Colonic mucosa (tissue), 4 donors: ENCODE measurements around the gene FAM228B. TPM values are rescaled to one million over a fixed set of nuclear protein-coding genes. Genes with fewer than 3 reads are reported as not detected.

Experiments used
- DNase-seq: peaks from one replicate; pipeline ENCODE4 v3.0.0-alpha.2; 2020
- H3K27ac ChIP-seq: fragments of 200-600 bp; one replicate; pipeline ENCODE4 v1.8.0; 2021
- H3K27me3 ChIP-seq: fragments of 200-600 bp; one replicate; pipeline ENCODE4 v1.8.0; 2021
- H3K36me3 ChIP-seq: fragments of 200-600 bp; one replicate; pipeline ENCODE4 v1.8.0; 2021
- H3K4me1 ChIP-seq: fragments of 200-600 bp; one replicate; pipeline ENCODE4 v1.8.0; 2021; ENCODE audit warnings: mild to moderate bottlenecking
- H3K4me3 ChIP-seq: fragments of 200-600 bp; one replicate; pipeline ENCODE4 v1.8.0; 2021
- H3K9ac ChIP-seq, 2 donors: one replicate each; pipeline ENCODE4 v1.7.0; 2013; ENCODE audit warnings: control low read depth in 2 of 2, low read depth in 2 of 2, low read length in 2 of 2
- H3K9me3 ChIP-seq: fragments of 200-600 bp; one replicate; pipeline ENCODE4 v1.8.0; 2021
- CTCF ChIP-seq: fragments of 200-600 bp; IDR thresholded peaks from one replicate; pipeline ENCODE4 v1.8.0; 2022; ENCODE audit warnings: antibody characterized with exemption, mild to moderate bottlenecking
- intact Hi-C: fragments of 100-400 bp; cut with DNase I; formaldehyde crosslinking; loops from one replicate; pipeline ENCODE4 v1.14.1; 2022
- total RNA-seq, 2 donors: library from RNA; stranded (reverse); fragmentation: NEBNext Ultra II Directional in 1 of 2; extraction: Animal tissue kit (Norgen Biotek cat#: 25700) in 1 of 2; gene quantifications; one replicate each; pipeline ENCODE4 v1.2.1, GENCODE V29; 2021
- donor health status: healthy.
- donor health status: DM: no; HTN: no; CAD: no.
- donor health status: DM: no; HTN: no; CAD: no.

The FAM228B gene
- total RNA-seq, 2 donors from 2014 or later = 4.4 to 6.2 TPM

GRCh38 chr2:24077535-24077877 is 45.8 kb upstream of the FAM228B start:
- DNase-seq = no peak
- Histone ChIP-seq H3K36me3 (no peaks in the 10 kb centered on the region), H3K27me3 (no peaks in the 10 kb centered on the region), H3K27ac (peak overlapping the region; percentile 76), H3K9me3 (no peaks in the 10 kb centered on the region), H3K4me1 (peaks cover 4% of the 10 kb centered on the region), H3K9ac (peak overlapping the region; percentile 69 to 93), H3K4me3 (peak overlapping the region; percentile 48)
- TF ChIP-seq CTCF = no peak
- intact Hi-C loops = no loop called here

DNA sequence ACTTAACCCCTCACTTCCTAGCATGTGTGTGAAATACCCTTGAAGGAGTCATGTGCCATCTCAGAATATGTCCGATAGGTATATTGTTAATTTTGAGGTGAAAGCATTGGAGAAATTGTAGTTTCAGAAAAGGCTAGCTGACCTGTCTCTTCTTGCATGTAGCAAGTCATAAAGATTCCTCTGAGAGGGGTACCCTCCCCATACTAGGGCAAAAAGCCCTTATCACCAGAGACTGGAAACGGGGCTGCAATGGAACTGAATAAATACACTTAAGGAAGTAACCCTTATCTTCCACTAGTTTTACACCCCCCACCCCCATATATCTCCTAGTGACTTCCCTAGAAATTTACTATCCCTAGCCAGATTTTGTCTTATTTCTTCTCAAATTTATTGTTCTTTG is 45.4 kb upstream of the FAM228B start:
- Histone ChIP-seq H3K36me3 (no peaks in the 10 kb centered on the region), H3K4me3 (peak overlapping the region; percentile 48), H3K4me1 (peaks cover 4% of the 10 kb centered on the region), H3K9ac (peak overlapping the region; percentile 69 to 93), H3K27me3 (no peaks in the 10 kb centered on the region), H3K9me3 (no peaks in the 10 kb centered on the region), H3K27ac (peak overlapping the region; percentile 76)
- DNase-seq = no peak
- intact Hi-C loops = no loop called here
- no peak for TF ChIP-seq CTCF

DNA sequence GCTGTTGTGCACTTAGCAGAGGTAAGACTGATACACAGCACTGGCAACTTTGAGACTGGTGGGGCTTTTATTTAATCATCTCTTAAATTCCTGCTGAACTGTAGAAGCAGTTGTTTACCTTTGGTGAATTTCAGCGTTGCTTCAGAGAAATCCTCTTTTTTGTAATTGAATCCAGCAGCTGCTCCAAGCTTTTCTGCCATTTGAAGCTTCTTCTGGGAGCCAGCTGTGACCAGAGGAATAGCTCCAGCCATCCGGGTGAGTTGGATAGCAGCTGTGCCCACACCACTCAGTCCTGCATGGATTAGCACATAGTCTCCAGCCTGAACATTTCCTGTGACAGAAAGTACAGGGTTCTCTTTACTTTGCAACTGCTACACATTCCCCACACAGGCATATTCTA is 42.6 kb upstream of the FAM228B start:
- no peak overlapping the region for H3K4me3 ChIP-seq
- no peaks in the 10 kb centered on the region for H3K4me1 ChIP-seq
- no peak for TF ChIP-seq CTCF
- no peaks in the 10 kb centered on the region for H3K9me3 ChIP-seq
- intact Hi-C loops = no loop called here
- H3K27me3 ChIP-seq = no peaks in the 10 kb centered on the region
- H3K36me3 ChIP-seq = no peaks in the 10 kb centered on the region
- no peak overlapping the region for H3K9ac ChIP-seq
- H3K27ac ChIP-seq = no peak overlapping the region
- DNase-seq = no peak

DNA sequence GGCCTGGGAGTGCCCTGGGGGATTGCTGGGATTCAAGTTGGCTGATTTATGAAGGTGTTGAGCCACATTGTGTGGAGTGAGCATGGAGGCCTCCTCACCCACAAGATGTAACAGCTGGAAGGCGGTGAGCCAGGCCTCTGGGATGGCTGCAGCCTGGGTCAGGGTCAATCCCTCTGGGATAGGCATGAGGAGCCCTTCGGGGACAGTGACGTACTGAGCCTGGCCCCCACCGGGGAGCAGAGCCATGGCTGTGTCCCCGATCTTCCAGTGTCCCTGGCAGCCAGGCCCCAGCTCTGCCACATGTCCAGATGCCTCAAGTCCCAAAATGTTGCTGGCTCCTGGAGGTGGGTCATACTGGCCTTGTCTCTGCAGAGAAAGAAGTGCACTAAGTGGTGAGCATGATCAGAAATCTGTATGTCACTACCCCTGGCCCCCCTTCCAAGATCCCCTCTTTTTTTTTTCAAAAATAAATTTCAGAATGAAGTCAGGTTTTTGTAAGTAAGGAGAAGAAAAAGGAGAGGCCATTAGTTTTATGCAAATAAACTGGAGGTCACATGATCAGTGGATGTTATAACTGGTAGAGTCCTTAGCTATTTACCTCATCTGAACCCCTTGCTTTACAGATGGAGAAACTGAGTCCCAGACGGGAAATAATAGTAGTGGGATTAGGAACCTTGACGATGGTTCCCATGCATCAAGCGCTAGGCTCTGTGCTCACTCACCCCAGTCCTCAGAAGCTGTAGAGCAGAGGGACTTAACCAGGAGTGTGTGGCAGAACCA is 40.3 kb upstream of the FAM228B start:
- H3K36me3 ChIP-seq = no peaks in the 10 kb centered on the region
- H3K9me3 ChIP-seq = no peaks in the 10 kb centered on the region
- intact Hi-C loops = no loop called here
- H3K4me1 ChIP-seq = no peaks in the 10 kb centered on the region
- peak overlapping the region; percentile 57 to 90 for H3K9ac ChIP-seq
- no peak for DNase-seq
- peak overlapping the region; percentile 63 for H3K4me3 ChIP-seq
- H3K27ac ChIP-seq = peak overlapping the region; percentile 99
- H3K27me3 ChIP-seq = no peaks in the 10 kb centered on the region
- TF ChIP-seq CTCF = no peak

DNA sequence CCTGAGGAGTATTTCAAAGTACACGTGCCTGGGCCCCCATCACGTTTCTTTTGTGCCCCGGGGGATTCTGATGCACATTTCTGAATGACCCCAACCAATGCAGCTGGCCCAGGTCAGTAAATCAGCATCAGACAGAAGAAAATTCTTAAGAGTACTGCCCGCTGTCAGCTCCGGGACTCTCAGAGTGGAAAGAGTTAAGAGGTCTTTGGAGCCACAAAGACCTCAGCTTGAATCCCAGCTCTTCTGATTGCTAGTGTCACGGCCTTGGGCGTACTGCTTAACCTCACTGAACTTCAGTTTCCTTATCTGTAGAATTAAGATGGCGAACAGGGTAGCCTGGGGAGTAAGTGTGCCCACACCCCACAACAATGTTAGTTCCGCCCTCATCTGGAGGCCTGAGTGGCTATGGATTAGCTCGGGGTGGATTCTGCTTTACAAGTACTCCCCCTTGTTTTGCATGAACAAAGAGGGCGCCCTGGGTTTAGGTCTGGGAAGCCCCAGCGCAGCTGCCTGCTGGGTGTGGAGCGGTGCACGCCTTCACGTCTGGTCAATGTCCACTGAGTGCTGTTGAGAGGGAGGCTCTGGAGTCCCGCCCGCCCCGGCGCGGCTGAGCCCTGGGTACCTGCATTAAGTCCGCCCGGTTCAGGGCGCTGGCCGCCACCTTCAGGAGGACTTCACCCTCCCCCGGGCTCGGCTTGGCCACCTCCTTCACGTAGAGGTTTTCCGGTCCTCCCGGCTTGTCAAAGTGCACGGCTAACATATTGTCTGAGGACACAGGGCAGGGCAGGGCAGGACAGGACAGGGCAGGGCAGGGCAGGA is 39.5 kb upstream of the FAM228B start:
- peak overlapping the region; percentile 90 to 93 for H3K9ac ChIP-seq
- H3K27me3 ChIP-seq = no peaks in the 10 kb centered on the region
- intact Hi-C loops = no loop called here
- no peaks in the 10 kb centered on the region for H3K4me1 ChIP-seq
- H3K27ac ChIP-seq = peak overlapping the region; percentile 99
- H3K4me3 ChIP-seq = peak overlapping the region; percentile 63
- peak; percentile 94 for DNase-seq
- no peaks in the 10 kb centered on the region for H3K9me3 ChIP-seq
- TF ChIP-seq CTCF = no peak
- H3K36me3 ChIP-seq = no peaks in the 10 kb centered on the region
